H9 (cell line): ENCODE results near the gene MAML1. TPM values are rescaled to one million over a fixed set of nuclear protein-coding genes. Genes with fewer than 3 reads are reported as not detected.

Experiments
- DNase-seq: peaks from one replicate; pipeline ENCODE4 v3.0.0-alpha.2; 2017
- H2AFZ ChIP-seq: one replicate; pipeline ENCODE4 v1.6.1; 2013; ENCODE audit warnings: mild to moderate bottlenecking, low read length, control low read depth, moderate library complexity
- H2AK5ac ChIP-seq: 2 replicates; pipeline ENCODE4 v1.6.1; 2013; ENCODE audit warnings: low read length, control low read depth, mixed read lengths; ENCODE audit not compliant: insufficient read length
- H2BK120ac ChIP-seq: one replicate; pipeline ENCODE4 v1.6.1; 2013; ENCODE audit warnings: low read depth, mild to moderate bottlenecking, low read length, control low read depth, inconsistent platforms; ENCODE audit not compliant: poor library complexity, severe bottlenecking
- H2BK12ac ChIP-seq: 2 replicates; pipeline ENCODE4 v1.6.1; 2013; ENCODE audit warnings: low read length, control low read depth, mixed read lengths, low read depth; ENCODE audit not compliant: insufficient read length
- H2BK15ac ChIP-seq: 2 replicates; pipeline ENCODE4 v1.6.1; 2013; ENCODE audit warnings: low read depth, low read length, control low read depth
- H2BK20ac ChIP-seq: one replicate; pipeline ENCODE4 v1.6.1; 2013; ENCODE audit warnings: low read depth, mild to moderate bottlenecking, low read length, control low read depth, inconsistent platforms; ENCODE audit not compliant: poor library complexity, severe bottlenecking
- H2BK5ac ChIP-seq: 2 replicates; pipeline ENCODE4 v1.6.1; 2013; ENCODE audit warnings: low read length, control low read depth, mixed read lengths; ENCODE audit not compliant: insufficient read length
- H3K14ac ChIP-seq: 2 replicates; pipeline ENCODE4 v1.6.1; 2013; ENCODE audit warnings: low read length, control low read depth; ENCODE audit not compliant: insufficient read depth
- H3K18ac ChIP-seq: 2 replicates; pipeline ENCODE4 v1.6.1; 2013; ENCODE audit warnings: low read depth, mild to moderate bottlenecking, mixed read lengths, low read length, control low read depth; ENCODE audit not compliant: insufficient read length
- H3K23ac ChIP-seq: 2 replicates; pipeline ENCODE4 v1.6.1; 2013; ENCODE audit warnings: low read length, control low read depth, mixed read lengths, low read depth; ENCODE audit not compliant: insufficient read length
- H3K23me2 ChIP-seq: 2 replicates; pipeline ENCODE4 v1.6.1; 2013; ENCODE audit warnings: low read depth, mild to moderate bottlenecking, mixed read lengths, low read length, control low read depth; ENCODE audit not compliant: insufficient read length, poor library complexity, severe bottlenecking
- H3K27ac ChIP-seq: 2 replicates; pipeline ENCODE4 v1.5.1; 2013; ENCODE audit warnings: low read length, control low read depth, mixed read lengths, low read depth; ENCODE audit not compliant: insufficient read length
- H3K27me3 ChIP-seq: 2 replicates; pipeline ENCODE4 v1.6.1; 2013; ENCODE audit warnings: low read length, control low read depth, inconsistent platforms; ENCODE audit not compliant: insufficient read depth
- H3K4ac ChIP-seq: 2 replicates; pipeline ENCODE4 v1.6.1; 2013; ENCODE audit warnings: low read depth, mild to moderate bottlenecking, control low read depth, inconsistent platforms, low read length, moderate library complexity
- H3K4me1 ChIP-seq: 2 replicates; pipeline ENCODE4 v1.6.1; 2013; ENCODE audit warnings: low read length, control low read depth, inconsistent platforms; ENCODE audit not compliant: insufficient read depth
- H3K4me2 ChIP-seq: 2 replicates; pipeline ENCODE4 v1.6.1; 2013; ENCODE audit warnings: low read length, control low read depth, mixed read lengths; ENCODE audit not compliant: insufficient read length, insufficient read depth
- H3K56ac ChIP-seq: 2 replicates; pipeline ENCODE4 v1.6.1; 2013; ENCODE audit warnings: low read depth, mild to moderate bottlenecking, mixed read lengths, low read length, control low read depth; ENCODE audit not compliant: insufficient read length
- H3K79me1 ChIP-seq: 2 replicates; pipeline ENCODE4 v1.6.1; 2013; ENCODE audit warnings: low read depth, mild to moderate bottlenecking, moderate library complexity, low read length, control low read depth, inconsistent platforms; ENCODE audit not compliant: insufficient read depth, poor library complexity, severe bottlenecking
- H3K79me2 ChIP-seq: 2 replicates; pipeline ENCODE4 v1.6.1; 2013; ENCODE audit warnings: low read length, control low read depth, inconsistent platforms; ENCODE audit not compliant: insufficient read depth
- H3K9ac ChIP-seq: 2 replicates; pipeline ENCODE4 v1.6.1; 2013; ENCODE audit warnings: low read length, control low read depth, mixed read lengths; ENCODE audit not compliant: insufficient read length; ENCODE audit errors: extremely low read depth
- H3K9me3 ChIP-seq: one replicate; pipeline ENCODE4 v1.6.1; 2013; ENCODE audit warnings: low read depth, low read length, inconsistent platforms; ENCODE audit not compliant: control insufficient read depth
- H3T11ph ChIP-seq: one replicate; pipeline ENCODE4 v1.6.1; 2013; ENCODE audit warnings: mild to moderate bottlenecking, low read length, control low read depth, inconsistent platforms
- H4K20me1 ChIP-seq: one replicate; pipeline ENCODE4 v1.6.1; 2013; ENCODE audit not compliant: control insufficient read depth, insufficient read length, insufficient read depth
- H4K5ac ChIP-seq: 2 replicates; pipeline ENCODE4 v1.6.1; 2013; ENCODE audit warnings: low read depth, mild to moderate bottlenecking, mixed read lengths, low read length, control low read depth; ENCODE audit not compliant: insufficient read length
- H4K8ac ChIP-seq: replicated peaks from 2 replicates; pipeline ENCODE4 v1.6.1; 2013; ENCODE audit warnings: low read length, control low read depth, mixed read lengths, low read depth; ENCODE audit not compliant: insufficient read length
- H4K91ac ChIP-seq: 2 replicates; pipeline ENCODE4 v1.6.1; 2013; ENCODE audit warnings: low read depth, mild to moderate bottlenecking, moderate library complexity, mixed read lengths, low read length, control low read depth; ENCODE audit not compliant: insufficient read length
- H3K27ac Mint-ChIP-seq, 3 experiments: 2 replicates in 2 of 3; 3 replicates in 1 of 3; pipeline ENCODE4 v1.8.0; 2020 to 2021; ENCODE audit warnings: mixed read lengths in 3 of 3, mild to moderate bottlenecking in 1 of 3, moderate library complexity in 1 of 3
- H3K27me3 Mint-ChIP-seq: 2 replicates; pipeline ENCODE4 v1.8.0; 2021; ENCODE audit warnings: low read depth, mild to moderate bottlenecking, moderate library complexity, mixed read lengths
- H3K36me3 Mint-ChIP-seq, 3 experiments: 2 replicates in 2 of 3; 3 replicates in 1 of 3; pipeline ENCODE4 v1.8.0; 2020 to 2021; ENCODE audit warnings: low read depth in 3 of 3, mixed read lengths in 3 of 3; ENCODE audit not compliant: insufficient read depth in 1 of 3
- H3K4me1 Mint-ChIP-seq, 2 experiments: 2 replicates each; pipeline ENCODE4 v1.8.0; 2020; ENCODE audit warnings: mixed read lengths in 2 of 2
- H3K4me3 Mint-ChIP-seq, 2 experiments: 2 replicates in 1 of 2; 3 replicates in 1 of 2; pipeline ENCODE4 v1.8.0; 2020 to 2021; ENCODE audit warnings: mild to moderate bottlenecking in 2 of 2, mixed read lengths in 2 of 2, moderate library complexity in 1 of 2
- H3K9me3 Mint-ChIP-seq, 2 experiments: 2 replicates in 1 of 2; 3 replicates in 1 of 2; pipeline ENCODE4 v1.8.0; 2020; ENCODE audit warnings: mild to moderate bottlenecking in 2 of 2, mixed read lengths in 2 of 2, moderate library complexity in 1 of 2
- CTCF ChIP-seq: fragments of 200-600 bp; sonication (generic); conservative IDR thresholded peaks from 3 replicates; pipeline ENCODE4 v1.8.0; 2021; ENCODE audit warnings: antibody characterized with exemption, mild to moderate bottlenecking
- WGBS: extraction: QIAGEN DNeasy Blood & Tissue Kit; methylation state at CpG from one replicate; pipeline ENCODE4 v1.1.7; 2013; ENCODE audit warnings: missing lambda C conversion rate, low lambda C conversion rate, mixed read lengths; ENCODE audit not compliant: insufficient read length; ENCODE audit errors: extremely low coverage; 5-methylcytosine and 5-hydroxymethylcytosine counted together
- total RNA-seq: library from RNA; stranded (reverse); gene quantifications from 2 replicates; pipeline ENCODE4 v1.2.1, GENCODE V29; 2021

MAML1 gene
- total RNA-seq, 1 experiment from 2014 or later = 50.8 TPM

DNA sequence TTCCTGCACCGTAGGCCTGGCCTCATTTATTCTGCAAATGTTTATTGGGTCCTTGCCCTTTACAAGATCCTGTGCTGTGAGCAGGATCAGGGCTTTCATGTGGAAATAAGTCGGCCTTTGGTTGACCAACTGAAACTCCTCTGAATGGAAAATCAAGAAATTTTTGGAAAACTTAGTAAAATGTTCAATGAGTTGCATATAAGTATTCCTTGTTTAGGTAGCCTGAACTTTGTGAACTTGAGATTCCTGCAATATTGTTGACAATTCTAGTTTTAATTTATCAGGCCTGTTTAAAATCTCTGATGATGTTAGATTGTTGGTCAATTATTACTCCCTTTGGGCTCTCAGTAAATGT is 1.1 kb downstream of the MAML1 start:
- Histone ChIP-seq H4K5ac (no peak overlapping the region), H3K4ac (no peak overlapping the region), H3K14ac (no peak overlapping the region; the same call in 1 of the 2 replicates), H3K79me2 (peaks cover 31% of the 10 kb centered on the region), H2AFZ (no peak overlapping the region), H3K9ac (peak overlapping the region; percentile 92), H4K8ac (no peak overlapping the region), H3T11ph (no peak overlapping the region), H3K23ac (no peak overlapping the region), H3K18ac (no peak overlapping the region), H3K56ac (no peak overlapping the region), H2AK5ac (no peak overlapping the region), H4K20me1 (no peaks in the 10 kb centered on the region), H3K23me2 (no peaks in the 10 kb centered on the region), H2BK20ac (no peak overlapping the region), H3K27me3 (no peaks in the 10 kb centered on the region), H4K91ac (no peak overlapping the region), H3K79me1 (no peaks in the 10 kb centered on the region), H3K4me2 (peak overlapping the region; percentile 94), H2BK15ac (no peak overlapping the region), H3K4me1 (no peaks in the 10 kb centered on the region), H3K9me3 (no peaks in the 10 kb centered on the region), H2BK5ac (no peak overlapping the region), H2BK120ac (no peak overlapping the region), H2BK12ac (no peak overlapping the region), H3K27ac (no peak overlapping the region)
- peaks cover 18 to 47% (median 36%) of the 10 kb centered on the region in 3 experiments for H3K36me3 Mint-ChIP-seq
- H3K27ac Mint-ChIP-seq = peak overlapping the region; percentile 90 to 97 (median 97); a peak in 6 of 7 replicates
- no peak for TF ChIP-seq CTCF
- H3K9me3 Mint-ChIP-seq = no peaks in the 10 kb centered on the region
- peak overlapping the region; percentile 95 to 98 for H3K4me3 Mint-ChIP-seq
- peaks cover 11 to 18% of the 10 kb centered on the region in 2 experiments for H3K4me1 Mint-ChIP-seq
- no CpG with 5 or more reads among the region's 2 CpGs for WGBS
- no peak for DNase-seq
- H3K27me3 Mint-ChIP-seq = no peaks in the 10 kb centered on the region
